HepG2 (cell line): ENCODE data around the gene CELF2. TPM values are rescaled to one million over a fixed set of nuclear protein-coding genes. Genes with fewer than 3 reads are reported as not detected.

Experiments
- ATAC-seq: fragments of 200-7000 bp; cut with Tn5 transposase; 3 replicates; pipeline ENCODE4 v1.9.1; 2020; ENCODE audit warnings: mild to moderate bottlenecking, moderate library complexity
- BruUV-seq: library from RNA; stranded (reverse); fragments of 400-500 nt; replicated peaks from 2 replicates; lab custom pipeline; 2021; lab: Mats Ljungman, UMichigan
- CTCF ChIA-PET: fragments of 300-600 bp; formaldehyde crosslinking; extraction: SDS; loops from one replicate; lab custom pipeline; 2021; ENCODE audit warnings: low total read pairs, inconsistent platforms, low intra/inter-chr PET ratio; lab: Yijun Ruan, JAX
- POLR2A ChIA-PET: fragments of 350-600 bp; sonication (Branson Sonifier 250); formaldehyde crosslinking; loops from one replicate; lab custom pipeline; 2020; ENCODE audit warnings: antibody characterized with exemption, inconsistent platforms; lab: Yijun Ruan, JAX
- DNase-seq: peaks from one replicate; pipeline ENCODE4 v3.0.0-alpha.2; 2015; ENCODE audit warnings: low spot score
- FAIRE-seq: peaks from 3 replicates; lab custom pipeline; 2011; peaks lifted over from hg19 to GRCh38; lab: Jason Lieb, UNC
- H2AFZ ChIP-seq: one replicate; pipeline ENCODE4 v1.6.1; 2011; ENCODE audit warnings: low read length, inconsistent platforms
- H3K27ac ChIP-seq: fragments of 300-600 bp; 3 replicates; pipeline ENCODE4 v1.8.0; 2011; ENCODE audit warnings: mixed run types, mild to moderate bottlenecking, mixed read lengths, low read length, inconsistent platforms; ENCODE audit not compliant: insufficient read depth; ENCODE audit errors: extremely low read length
- H3K27me3 ChIP-seq, 2 experiments: fragments of 200-600 bp in 1 of 2; 2 replicates in 1 of 2; 3 replicates in 1 of 2; pipeline versions ENCODE4 v1.6.0 to v1.8.0; 2011; ENCODE audit warnings: low read length in 2 of 2, mild to moderate bottlenecking in 2 of 2, moderate library complexity in 2 of 2, inconsistent platforms in 1 of 2; ENCODE audit not compliant: insufficient read depth in 2 of 2, control insufficient read depth in 1 of 2
- H3K36me3 ChIP-seq, 2 experiments: fragments of 200-600 bp in 1 of 2; replicated peaks in 1 of 2; 2 replicates in 1 of 2; 3 replicates in 1 of 2; pipeline versions ENCODE4 v1.5.1 to v1.8.0; 2011; ENCODE audit warnings: low read length in 2 of 2, inconsistent platforms in 1 of 2; ENCODE audit not compliant: insufficient read depth in 2 of 2, control insufficient read depth in 1 of 2
- H3K4me1 ChIP-seq: 2 replicates; pipeline ENCODE4 v1.5.1; 2012; ENCODE audit warnings: low read length, inconsistent platforms; ENCODE audit not compliant: insufficient read depth
- H3K4me2 ChIP-seq: 2 replicates; pipeline ENCODE4 v1.6.0; 2011; ENCODE audit warnings: low read depth, low read length, inconsistent platforms
- H3K4me3 ChIP-seq, 3 experiments: fragments of 200-600 bp in 1 of 3; sonication (generic), shearing (Covaris generic) in 1 of 3; replicated peaks in 1 of 3; 2 replicates each; pipeline ENCODE4 v1.5.1; 2011 to 2016; ENCODE audit warnings: low read length in 3 of 3, inconsistent platforms in 2 of 3, low read depth in 2 of 3, mild to moderate bottlenecking in 2 of 3, control low read depth in 1 of 3, mixed read lengths in 1 of 3; ENCODE audit not compliant: insufficient read depth in 1 of 3
- H3K79me2 ChIP-seq: one replicate; pipeline ENCODE4 v1.6.1; 2011; ENCODE audit warnings: low read length, inconsistent platforms; ENCODE audit not compliant: insufficient read depth
- H3K9ac ChIP-seq: 2 replicates; pipeline ENCODE4 v1.6.0; 2011; ENCODE audit warnings: mild to moderate bottlenecking, low read depth, low read length, inconsistent platforms; ENCODE audit not compliant: insufficient read depth
- H3K9me3 ChIP-seq: 2 replicates; pipeline ENCODE4 v1.5.1; 2012; ENCODE audit warnings: mild to moderate bottlenecking, low read length
- H4K20me1 ChIP-seq: 2 replicates; pipeline ENCODE4 v1.6.0; 2011; ENCODE audit warnings: inconsistent platforms, mild to moderate bottlenecking, low read length, moderate library complexity; ENCODE audit not compliant: insufficient read depth
- AKAP8 ChIP-seq: sonication (generic); formaldehyde crosslinking; IDR thresholded peaks from 2 replicates; pipeline ENCODE4 v1.5.1; 2020; ENCODE audit warnings: mild to moderate bottlenecking, missing genetic modification reagents
- CEBPG ChIP-seq: IDR thresholded peaks from 2 replicates; pipeline ENCODE4 v1.6.1; 2016
- IKZF4 ChIP-seq: sonication (generic); formaldehyde crosslinking; IDR thresholded peaks from 2 replicates; pipeline ENCODE4 v1.5.1; 2020; ENCODE audit warnings: borderline replicate concordance, mild to moderate bottlenecking, low read depth, missing genetic modification reagents; ENCODE audit errors: not compliant biosample characterization
- JARID2 ChIP-seq: sonication (generic); formaldehyde crosslinking; IDR thresholded peaks from 2 replicates; pipeline ENCODE4 v1.8.1; 2023; ENCODE audit warnings: missing genetic modification reagents, inconsistent platforms; ENCODE audit not compliant: insufficient replicate concordance
- JUNB ChIP-seq: sonication (generic); formaldehyde crosslinking; IDR thresholded peaks from 2 replicates; pipeline ENCODE4 v1.8.0; 2022; ENCODE audit warnings: missing genetic modification reagents, mild to moderate bottlenecking, borderline replicate concordance
- PRPF4 ChIP-seq: fragments of 200-400 bp; formaldehyde crosslinking; IDR thresholded peaks from 2 replicates; pipeline ENCODE4 v1.6.1; 2016; ENCODE audit warnings: low read length, low read depth; ENCODE audit not compliant: poor library complexity, severe bottlenecking
- RFX3 ChIP-seq: IDR thresholded peaks from 2 replicates; pipeline ENCODE4 v1.6.1; 2016; ENCODE audit warnings: missing biosample characterization, missing genetic modification reagents
- YEATS2 ChIP-seq: sonication (generic); formaldehyde crosslinking; IDR thresholded peaks from 2 replicates; pipeline ENCODE4 v1.4.0; 2020; ENCODE audit warnings: missing genetic modification reagents, borderline replicate concordance
- ZKSCAN8 ChIP-seq: IDR thresholded peaks from 2 replicates; pipeline ENCODE4 v1.6.1; 2016; ENCODE audit warnings: borderline replicate concordance, missing genetic modification reagents, missing compliant biosample characterization
- ZNF205 ChIP-seq: IDR thresholded peaks from 2 replicates; pipeline ENCODE4 v1.6.1; 2018; ENCODE audit warnings: missing biosample characterization, missing genetic modification reagents
- ZNF543 ChIP-seq: sonication (generic); formaldehyde crosslinking; IDR thresholded peaks from 2 replicates; pipeline ENCODE4 v1.4.0; 2020; ENCODE audit warnings: mild to moderate bottlenecking, missing genetic modification reagents
- ZNF782 ChIP-seq: sonication (generic); formaldehyde crosslinking; IDR thresholded peaks from 2 replicates; pipeline ENCODE4 v1.4.0; 2020; ENCODE audit warnings: missing genetic modification reagents, mild to moderate bottlenecking, borderline replicate concordance
- ZNF879 ChIP-seq: sonication (generic); formaldehyde crosslinking; IDR thresholded peaks from 2 replicates; pipeline ENCODE4 v1.8.1; 2023; ENCODE audit warnings: missing genetic modification reagents
- WGBS: methylation state at CpG from one replicate; pipeline ENCODE4 v1.1.6; 2017; ENCODE audit warnings: low lambda C conversion rate; 5-methylcytosine and 5-hydroxymethylcytosine counted together
- in situ Hi-C: cut with HindIII; loops from 2 replicates; pipeline ENCODE4 v1.10.0; 2017; ENCODE audit warnings: low pct_unique_long_range_greater_than_20kb; ENCODE audit not compliant: extremely low pct_ligation_motif_present
- intact Hi-C: fragments of 100-400 bp; cut with micrococcal nuclease; formaldehyde crosslinking; loops from one replicate; pipeline ENCODE4 v1.10.0; 2022; ENCODE audit not compliant: unreplicated experiment
- polyA plus RNA-seq, 8 experiments: library from polyadenylated mRNA; depleted of rRNA in 3 of 8; stranded (reverse) in 7 of 8; unstranded in 1 of 8; fragments of >200 nt; fragmentation: Illumina TruSeq in 4 of 8; extraction: Trizol in 4 of 8; gene quantifications; 2 replicates each; pipeline versions ENCODE4 v1.2.1 to v1.2.3, GENCODE V29; 2011 to 2016; ENCODE audit warnings: low read depth in 4 of 8, missing spikeins in 1 of 8, mixed read lengths in 1 of 8; ENCODE audit not compliant: insufficient read depth in 1 of 8
- total RNA-seq, 5 experiments: library from RNA; depleted of rRNA; stranded (reverse); fragments of >200 nt; fragmentation: Illumina TruSeq; extraction: Trizol; gene quantifications; 2 replicates each; pipeline ENCODE4 v1.2.3, GENCODE V29; 2016; ENCODE audit warnings: low read depth in 1 of 5

CELF2 gene
- total and polyA plus RNA-seq, 2 of the 13 experiments (the other 11 are each of a cell fraction or from before 2014, with no cell fraction given), result not detected

DNA sequence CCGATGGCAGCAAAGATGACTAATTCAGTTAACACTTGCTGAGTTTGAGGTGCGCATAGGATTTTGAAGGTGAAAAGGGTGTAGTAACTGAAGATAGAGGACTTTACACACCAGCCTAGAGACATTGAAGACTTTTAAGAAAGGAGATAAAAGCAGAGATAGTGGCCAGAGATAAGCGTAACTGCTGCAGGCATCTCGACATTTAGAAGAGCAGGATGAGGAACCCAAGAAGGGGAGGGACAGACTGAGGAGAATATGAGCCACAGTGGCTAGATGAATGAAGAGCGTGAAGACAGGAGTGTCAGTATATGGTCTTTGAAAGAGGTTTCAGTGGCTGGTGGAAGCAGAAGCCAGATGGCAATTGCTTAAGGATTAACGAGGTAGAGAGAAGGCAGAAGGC is 71.6 kb downstream of the CELF2 start (continued):
- TF ChIP-seq AKAP8 (CRISPR knock-in tag) (no peak), ZNF205 (no peak), ZKSCAN8 (CRISPR knock-in tag) (no peak), ZNF879 (CRISPR knock-in tag) (no peak), ZNF543 (CRISPR knock-in tag) (no peak)
- TF ChIP-seq, all 625 proteins: peak for 0

DNA sequence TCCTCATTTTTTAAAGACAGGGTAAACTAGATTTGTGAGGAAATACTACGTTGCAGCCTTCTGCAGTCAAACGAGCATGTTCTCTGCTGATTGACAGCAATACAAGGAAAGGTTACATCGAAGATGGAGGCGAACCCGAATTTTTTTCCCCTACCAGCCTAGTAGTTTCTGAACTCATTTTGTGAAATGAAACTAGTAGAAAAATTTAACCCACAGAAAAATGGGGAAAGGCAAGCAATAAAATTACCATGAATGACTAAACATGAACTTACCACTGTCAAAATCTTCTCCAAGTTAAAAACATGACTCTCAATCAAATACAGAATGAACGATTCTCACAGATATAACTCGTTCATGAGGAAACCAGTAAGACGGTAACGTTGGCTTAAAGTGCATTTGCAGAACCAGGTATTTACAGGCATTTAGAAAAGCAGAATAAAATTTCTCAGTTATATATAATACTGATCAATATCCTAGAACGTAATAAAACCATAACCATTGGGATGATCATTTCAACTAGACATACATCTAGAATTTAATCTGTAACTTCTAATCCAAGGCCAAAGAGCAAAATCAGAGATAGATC is 73.9 kb downstream of the CELF2 start:
- FAIRE-seq (no peak), DNase-seq (no peak), ATAC-seq (no peak)
- Histone ChIP-seq H3K4me3 (no peak overlapping the region), H3K4me1 (no peaks in the 10 kb centered on the region), H3K27me3 (no peaks in the 10 kb centered on the region), H2AFZ (no peak overlapping the region), H3K79me2 (no peaks in the 10 kb centered on the region), H4K20me1 (no peaks in the 10 kb centered on the region), H3K9me3 (peaks cover 19% of the 10 kb centered on the region), H3K36me3 (no peaks in the 10 kb centered on the region), H3K4me2 (no peak overlapping the region), H3K9ac (no peak overlapping the region), H3K27ac (no peak overlapping the region)
- in situ Hi-C loops, result no loop called here
- WGBS, result 10% methylated on average over 10 of the region's 10 CpGs
- ChIA-PET CTCF (no interaction called here), POLR2A (no interaction called here)
- no peak for TF ChIP-seq CEBPG (CRISPR knock-in tag)
- no peak for TF ChIP-seq RFX3 (CRISPR knock-in tag)
- TF ChIP-seq JUNB (CRISPR knock-in tag), result no peak
- no peak for TF ChIP-seq YEATS2
- no peak for TF ChIP-seq ZNF782
- TF ChIP-seq PRPF4, result no peak
- TF ChIP-seq IKZF4, result no peak
- no peak for TF ChIP-seq JARID2 (CRISPR knock-in tag)
- intact Hi-C loops, result no loop called here
- BruUV-seq, result no TSS peak
